KMS-11 (cell line): ENCODE data around the gene NR1I3.

Source experiments
- H2AFZ ChIP-seq: fragments of 200-600 bp; sonication (generic); 2 replicates; pipeline ENCODE4 v1.6.1; 2016; ENCODE audit warnings: antibody characterized with exemption, mixed run types, low read depth
- H3K27ac ChIP-seq: fragments of 200-600 bp; sonication (generic); 2 replicates; pipeline ENCODE4 v1.6.1; 2016; ENCODE audit warnings: mild to moderate bottlenecking, mixed run types
- H3K27me3 ChIP-seq: fragments of 200-600 bp; sonication (generic); 2 replicates; pipeline ENCODE4 v1.6.1; 2017; ENCODE audit warnings: mild to moderate bottlenecking, low read depth, mixed run types, moderate library complexity; ENCODE audit not compliant: insufficient read depth
- H3K36me3 ChIP-seq: fragments of 200-600 bp; sonication (generic); 2 replicates; pipeline ENCODE4 v1.6.1; 2017; ENCODE audit warnings: mild to moderate bottlenecking, mixed run types; ENCODE audit not compliant: insufficient read depth
- H3K4me1 ChIP-seq: fragments of 200-600 bp; sonication (generic); 2 replicates; pipeline ENCODE4 v1.6.1; 2016; ENCODE audit warnings: mild to moderate bottlenecking, low read depth, mixed run types; ENCODE audit not compliant: poor library complexity, severe bottlenecking
- H3K4me2 ChIP-seq: fragments of 200-600 bp; sonication (generic); 2 replicates; pipeline ENCODE4 v1.7.0; 2016; ENCODE audit warnings: mild to moderate bottlenecking, mixed run types
- H3K4me3 ChIP-seq: fragments of 200-600 bp; sonication (generic); IDR thresholded peaks from 2 replicates; pipeline ENCODE4 v1.6.1; 2017; ENCODE audit warnings: low read depth, low read length, mixed read lengths; ENCODE audit not compliant: insufficient read depth
- H3K79me2 ChIP-seq: fragments of 200-600 bp; sonication (generic); 2 replicates; pipeline ENCODE4 v1.6.1; 2016; ENCODE audit warnings: low read depth, mixed run types; ENCODE audit not compliant: insufficient read depth
- H3K9ac ChIP-seq: fragments of 200-600 bp; sonication (generic); 2 replicates; pipeline ENCODE4 v1.6.1; 2016; ENCODE audit warnings: mild to moderate bottlenecking, mixed run types
- H4K20me1 ChIP-seq: fragments of 200-600 bp; sonication (generic); 2 replicates; pipeline ENCODE4 v1.6.1; 2016; ENCODE audit warnings: mild to moderate bottlenecking, mixed run types; ENCODE audit not compliant: insufficient read depth
- TF ChIP-seq, protein P1 (sequence below): fragments of 200-600 bp; sonication (generic); conservative IDR thresholded peaks from 2 replicates; pipeline ENCODE4 v1.6.1; 2017; ENCODE audit warnings: low read depth, mild to moderate bottlenecking, antibody characterized with exemption, low read length, moderate library complexity, mixed read lengths

Gene NR1I3

GRCh38 chr1:161229896-161230295 lies 8.1 kb downstream of the NR1I3 start:
- TF ChIP-seq, protein P1, sequence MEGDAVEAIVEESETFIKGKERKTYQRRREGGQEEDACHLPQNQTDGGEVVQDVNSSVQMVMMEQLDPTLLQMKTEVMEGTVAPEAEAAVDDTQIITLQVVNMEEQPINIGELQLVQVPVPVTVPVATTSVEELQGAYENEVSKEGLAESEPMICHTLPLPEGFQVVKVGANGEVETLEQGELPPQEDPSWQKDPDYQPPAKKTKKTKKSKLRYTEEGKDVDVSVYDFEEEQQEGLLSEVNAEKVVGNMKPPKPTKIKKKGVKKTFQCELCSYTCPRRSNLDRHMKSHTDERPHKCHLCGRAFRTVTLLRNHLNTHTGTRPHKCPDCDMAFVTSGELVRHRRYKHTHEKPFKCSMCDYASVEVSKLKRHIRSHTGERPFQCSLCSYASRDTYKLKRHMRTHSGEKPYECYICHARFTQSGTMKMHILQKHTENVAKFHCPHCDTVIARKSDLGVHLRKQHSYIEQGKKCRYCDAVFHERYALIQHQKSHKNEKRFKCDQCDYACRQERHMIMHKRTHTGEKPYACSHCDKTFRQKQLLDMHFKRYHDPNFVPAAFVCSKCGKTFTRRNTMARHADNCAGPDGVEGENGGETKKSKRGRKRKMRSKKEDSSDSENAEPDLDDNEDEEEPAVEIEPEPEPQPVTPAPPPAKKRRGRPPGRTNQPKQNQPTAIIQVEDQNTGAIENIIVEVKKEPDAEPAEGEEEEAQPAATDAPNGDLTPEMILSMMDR, result peak; percentile 67

DNA sequence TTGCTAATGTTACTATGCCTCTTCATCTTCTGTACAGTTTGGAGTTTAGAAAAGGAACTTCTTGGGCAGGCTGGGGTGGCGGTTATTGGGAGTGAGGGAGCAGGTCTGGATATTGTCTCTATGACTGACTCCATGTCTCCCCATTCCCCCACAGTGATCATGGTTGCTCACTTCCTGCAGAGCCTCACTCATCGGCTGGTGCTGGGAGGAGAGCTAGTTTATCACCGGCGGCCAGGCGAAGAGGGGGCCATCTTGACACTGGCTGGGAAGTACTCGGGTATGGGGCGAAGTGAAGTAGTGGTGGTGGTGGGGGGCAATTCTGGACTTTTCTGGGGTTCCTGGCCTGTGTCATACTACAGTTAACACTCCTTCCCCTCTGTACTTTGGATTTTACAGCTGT lies 10.0 kb downstream of the NR1I3 start:
- H3K27ac ChIP-seq, result no peak overlapping the region
- peak overlapping the region; percentile 72; the same call in 1 of the 2 replicates for H3K4me2 ChIP-seq
- H2AFZ ChIP-seq, result no peak overlapping the region
- TF ChIP-seq, protein P1, result no peak
- H3K4me3 ChIP-seq, result no peak overlapping the region
- no peaks in the 10 kb centered on the region for H4K20me1 ChIP-seq
- no peak overlapping the region for H3K9ac ChIP-seq
- no peaks in the 10 kb centered on the region for H3K27me3 ChIP-seq
- peaks cover 3% of the 10 kb centered on the region; the same call in 1 of the 2 replicates for H3K36me3 ChIP-seq
- H3K79me2 ChIP-seq, result peaks cover 10% of the 10 kb centered on the region
- peaks cover 23% of the 10 kb centered on the region for H3K4me1 ChIP-seq

More at GRCh38 chr1:161229896-161230295, 8.1 kb downstream of the NR1I3 start:
- Histone ChIP-seq H3K4me2 (no peak overlapping the region), H3K9ac (no peak overlapping the region), H3K27me3 (no peaks in the 10 kb centered on the region), H2AFZ (no peak overlapping the region), H3K36me3 (peaks cover 3% of the 10 kb centered on the region; the same call in 1 of the 2 replicates), H3K79me2 (peaks cover 10% of the 10 kb centered on the region), H3K4me1 (peaks cover 22% of the 10 kb centered on the region), H3K4me3 (no peak overlapping the region), H4K20me1 (no peaks in the 10 kb centered on the region), H3K27ac (no peak overlapping the region)

- Histone ChIP-seq H3K4me3 (no peak overlapping the region), H4K20me1 (no peaks in the 10 kb centered on the region), H3K4me2 (peak overlapping the region; percentile 72), H3K27ac (peak overlapping the region; percentile 62; the same call in 1 of the 2 replicates), H3K79me2 (peaks cover 10% of the 10 kb centered on the region), H3K4me1 (peaks cover 23% of the 10 kb centered on the region), H2AFZ (peak overlapping the region; percentile 69; the same call in 1 of the 2 replicates), H3K36me3 (peaks cover 3% of the 10 kb centered on the region; the same call in 1 of the 2 replicates), H3K9ac (peak overlapping the region; percentile 79; the same call in 1 of the 2 replicates), H3K27me3 (no peaks in the 10 kb centered on the region)
- TF ChIP-seq, protein P1, result peak; percentile 100
These were observed 10.7 kb downstream of the NR1I3 start for GRCh38 chr1:161227196-161227871.

DNA sequence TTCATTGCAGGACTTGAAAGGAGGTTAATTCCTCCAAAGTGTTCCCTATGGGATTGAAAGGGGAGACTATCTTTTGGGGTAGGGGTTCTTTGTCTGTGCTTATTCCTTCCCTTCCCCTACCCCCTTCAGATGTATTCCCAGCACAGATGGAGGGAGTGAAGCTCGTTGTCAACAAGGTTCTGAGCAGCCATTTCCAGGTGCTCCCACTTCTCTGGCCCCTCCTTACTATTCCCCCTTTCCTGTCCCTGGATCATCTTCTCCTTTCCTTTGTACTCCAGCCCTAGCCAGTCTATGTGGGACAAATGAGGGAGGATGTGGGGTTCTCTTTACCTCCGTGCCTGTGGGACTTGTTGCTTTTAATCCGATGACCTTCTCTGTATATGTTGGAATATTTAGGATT lies 11.2 kb downstream of the NR1I3 start:
- H3K4me2 ChIP-seq, result peak overlapping the region; percentile 72
- H3K4me1 ChIP-seq, result peaks cover 23% of the 10 kb centered on the region
- H4K20me1 ChIP-seq, result no peaks in the 10 kb centered on the region
- peak overlapping the region; percentile 79 for H3K9ac ChIP-seq
- H3K4me3 ChIP-seq, result peak overlapping the region; percentile 100
- H3K79me2 ChIP-seq, result peaks cover 10% of the 10 kb centered on the region
- H2AFZ ChIP-seq, result peak overlapping the region; percentile 69
- TF ChIP-seq, protein P1, result no peak
- peaks cover 3% of the 10 kb centered on the region; the same call in 1 of the 2 replicates for H3K36me3 ChIP-seq
- H3K27ac ChIP-seq, result peak overlapping the region; percentile 62
- H3K27me3 ChIP-seq, result no peaks in the 10 kb centered on the region
